GM13977 (cell line): ENCODE measurements around the gene PKNOX2.

ENCODE experiments used
- DNase-seq: peaks from one replicate; pipeline ENCODE4 v3.0.0; 2012; ENCODE audit warnings: low spot score
- CTCF ChIP-seq: IDR thresholded peaks from 2 replicates; pipeline ENCODE4 v1.5.1; 2012; ENCODE audit warnings: mild to moderate bottlenecking, control low read depth; ENCODE audit not compliant: insufficient read depth; ENCODE audit errors: extremely low read depth, missing control alignments
- in situ Hi-C: fragments of 300-500 bp; cut with MboI; formaldehyde crosslinking; loops from one replicate; pipeline ENCODE4 v1.12.0; 2022; ENCODE audit warnings: low sequenced_read_pairs, low pct_unique_long_range_greater_than_20kb, mixed read lengths, inconsistent platforms; ENCODE audit not compliant: unreplicated experiment

The PKNOX2 gene

GRCh38 chr11:125141178-125141577 lies 23.4 kb upstream of the PKNOX2 start:
- no peak for TF ChIP-seq CTCF
- in situ Hi-C loops, result no loop called here
- DNase-seq, result no peak

- in situ Hi-C loops, result no loop called here
- peak; percentile 76 for DNase-seq
- TF ChIP-seq CTCF, result peak; percentile 95
These were observed 22.6 kb upstream of the PKNOX2 start for GRCh38 chr11:125141686-125142535.

GRCh38 chr11:125146232-125146631 lies 18.3 kb upstream of the PKNOX2 start:
- no peak for DNase-seq
- in situ Hi-C loops, result no loop called here
- TF ChIP-seq CTCF, result no peak

- TF ChIP-seq CTCF, result no peak
- in situ Hi-C loops, result no loop called here
- DNase-seq, result no peak
These were observed 17.3 kb upstream of the PKNOX2 start for GRCh38 chr11:125147280-125147679.

- no peak for DNase-seq
- in situ Hi-C loops, result no loop called here
- no peak for TF ChIP-seq CTCF
These were observed 16.5 kb upstream of the PKNOX2 start for GRCh38 chr11:125148011-125148410.

GRCh38 chr11:125148743-125149142 lies 15.8 kb upstream of the PKNOX2 start:
- TF ChIP-seq CTCF, result no peak
- in situ Hi-C loops, result no loop called here
- no peak for DNase-seq
